HepG2 (cell line): ENCODE measurements around the gene PFKFB4. TPM values are rescaled to one million over a fixed set of nuclear protein-coding genes. Genes with fewer than 3 reads are reported as not detected.

Source experiments
- GABPB1 ChIP-seq: IDR thresholded peaks from 2 replicates; pipeline ENCODE4 v1.6.1; 2016; ENCODE audit warnings: mild to moderate bottlenecking, missing genetic modification reagents, moderate library complexity, missing compliant biosample characterization
- HDAC2 ChIP-seq: sonication (generic); formaldehyde crosslinking; IDR thresholded peaks from 2 replicates; pipeline ENCODE4 v1.4.0; 2020; ENCODE audit warnings: missing genetic modification reagents
- KDM1A ChIP-seq: IDR thresholded peaks from 2 replicates; pipeline ENCODE4 v1.6.1; 2016; ENCODE audit warnings: missing compliant biosample characterization
- KLF16 ChIP-seq, 2 experiments: sonication (generic) in 1 of 2; formaldehyde crosslinking in 1 of 2; IDR thresholded peaks; 2 replicates each; pipeline versions ENCODE4 v1.6.1 to v1.8.0; 2016 to 2023; ENCODE audit warnings: missing genetic modification reagents in 2 of 2, missing compliant biosample characterization in 1 of 2
- NONO ChIP-seq, 2 experiments: fragments of 450-650 bp in 1 of 2; sonication (generic) in 1 of 2; formaldehyde crosslinking in 1 of 2; IDR thresholded peaks in 1 of 2; conservative IDR thresholded peaks in 1 of 2; 2 replicates each; pipeline versions ENCODE4 v1.6.1 to v1.8.0; 2017 to 2022; ENCODE audit warnings: mild to moderate bottlenecking in 1 of 2, missing genetic modification reagents in 1 of 2, moderate library complexity in 1 of 2
- RXRB ChIP-seq: IDR thresholded peaks from 2 replicates; pipeline ENCODE4 v1.6.1; 2016; ENCODE audit warnings: borderline replicate concordance, missing genetic modification reagents, missing compliant biosample characterization
- ZMYM4 ChIP-seq: sonication (generic); formaldehyde crosslinking; IDR thresholded peaks from 2 replicates; pipeline ENCODE4 v1.8.1; 2023; ENCODE audit warnings: mild to moderate bottlenecking, missing genetic modification reagents
- ZNF260 ChIP-seq: sonication (generic); formaldehyde crosslinking; IDR thresholded peaks from 2 replicates; pipeline ENCODE4 v1.4.0; 2020; ENCODE audit warnings: missing genetic modification reagents, low read depth, mild to moderate bottlenecking, borderline replicate concordance
- ZNF549 ChIP-seq: sonication (generic); formaldehyde crosslinking; IDR thresholded peaks from 2 replicates; pipeline ENCODE4 v1.5.0; 2020; ENCODE audit warnings: missing genetic modification reagents
- ZNF83 ChIP-seq: sonication (generic); formaldehyde crosslinking; IDR thresholded peaks from 2 replicates; pipeline ENCODE4 v1.4.0; 2020; ENCODE audit warnings: missing genetic modification reagents, mild to moderate bottlenecking, borderline replicate concordance
- ZNF878 ChIP-seq: sonication (generic); formaldehyde crosslinking; IDR thresholded peaks from 2 replicates; pipeline ENCODE4 v1.8.1; 2023; ENCODE audit warnings: mild to moderate bottlenecking, missing genetic modification reagents, moderate library complexity
- polyA plus RNA-seq, 8 experiments: library from polyadenylated mRNA; depleted of rRNA in 3 of 8; stranded (reverse) in 7 of 8; unstranded in 1 of 8; fragments of >200 nt; fragmentation: Illumina TruSeq in 4 of 8; extraction: Trizol in 4 of 8; gene quantifications; 2 replicates each; pipeline versions ENCODE4 v1.2.1 to v1.2.3, GENCODE V29; 2011 to 2016; ENCODE audit warnings: low read depth in 4 of 8, missing spikeins in 1 of 8, mixed read lengths in 1 of 8; ENCODE audit not compliant: insufficient read depth in 1 of 8
- total RNA-seq, 5 experiments: library from RNA; depleted of rRNA; stranded (reverse); fragments of >200 nt; fragmentation: Illumina TruSeq; extraction: Trizol; gene quantifications; 2 replicates each; pipeline ENCODE4 v1.2.3, GENCODE V29; 2016; ENCODE audit warnings: low read depth in 1 of 5
- TF ChIP-seq, protein P1 (sequence below): sonication (generic); formaldehyde crosslinking; IDR thresholded peaks from 2 replicates; pipeline ENCODE4 v1.5.1; 2020; ENCODE audit warnings: missing genetic modification reagents, mild to moderate bottlenecking, borderline replicate concordance
- TF ChIP-seq, protein P2 (sequence below): sonication (generic); formaldehyde crosslinking; IDR thresholded peaks from 2 replicates; pipeline ENCODE4 v1.4.0; 2020; ENCODE audit warnings: mild to moderate bottlenecking, missing genetic modification reagents
- TF ChIP-seq, protein P3 (sequence below), 2 experiments: fragments of 450-650 bp in 1 of 2; sonication (generic) in 1 of 2; formaldehyde crosslinking; IDR thresholded peaks; 2 replicates each; pipeline versions ENCODE4 v1.5.0 to v1.8.0; 2020 to 2022; ENCODE audit warnings: mild to moderate bottlenecking in 1 of 2, missing genetic modification reagents in 1 of 2
- TF ChIP-seq, protein P4 (sequence below): sonication (generic); formaldehyde crosslinking; IDR thresholded peaks from 2 replicates; pipeline ENCODE4 v1.5.0; 2020; ENCODE audit warnings: mild to moderate bottlenecking, missing genetic modification reagents
- TF ChIP-seq, protein P5 (sequence below), 2 experiments: sonication (generic) in 1 of 2; formaldehyde crosslinking in 1 of 2; IDR thresholded peaks; 2 replicates each; pipeline versions ENCODE4 v1.5.1 to v1.6.1; 2011 to 2020; ENCODE audit warnings: borderline replicate concordance in 1 of 2, low read depth in 1 of 2, low read length in 1 of 2, mild to moderate bottlenecking in 1 of 2, missing genetic modification reagents in 1 of 2, moderate library complexity in 1 of 2
- TF ChIP-seq, protein P6 (sequence below): sonication (generic); formaldehyde crosslinking; IDR thresholded peaks from 2 replicates; pipeline ENCODE4 v1.5.0; 2020; ENCODE audit warnings: missing genetic modification reagents, mild to moderate bottlenecking, borderline replicate concordance

PFKFB4 gene
- total and polyA plus RNA-seq, 2 of the 13 experiments (the other 11 are each of a cell fraction or from before 2014, with no cell fraction given), result 7.1 to 103 TPM

DNA sequence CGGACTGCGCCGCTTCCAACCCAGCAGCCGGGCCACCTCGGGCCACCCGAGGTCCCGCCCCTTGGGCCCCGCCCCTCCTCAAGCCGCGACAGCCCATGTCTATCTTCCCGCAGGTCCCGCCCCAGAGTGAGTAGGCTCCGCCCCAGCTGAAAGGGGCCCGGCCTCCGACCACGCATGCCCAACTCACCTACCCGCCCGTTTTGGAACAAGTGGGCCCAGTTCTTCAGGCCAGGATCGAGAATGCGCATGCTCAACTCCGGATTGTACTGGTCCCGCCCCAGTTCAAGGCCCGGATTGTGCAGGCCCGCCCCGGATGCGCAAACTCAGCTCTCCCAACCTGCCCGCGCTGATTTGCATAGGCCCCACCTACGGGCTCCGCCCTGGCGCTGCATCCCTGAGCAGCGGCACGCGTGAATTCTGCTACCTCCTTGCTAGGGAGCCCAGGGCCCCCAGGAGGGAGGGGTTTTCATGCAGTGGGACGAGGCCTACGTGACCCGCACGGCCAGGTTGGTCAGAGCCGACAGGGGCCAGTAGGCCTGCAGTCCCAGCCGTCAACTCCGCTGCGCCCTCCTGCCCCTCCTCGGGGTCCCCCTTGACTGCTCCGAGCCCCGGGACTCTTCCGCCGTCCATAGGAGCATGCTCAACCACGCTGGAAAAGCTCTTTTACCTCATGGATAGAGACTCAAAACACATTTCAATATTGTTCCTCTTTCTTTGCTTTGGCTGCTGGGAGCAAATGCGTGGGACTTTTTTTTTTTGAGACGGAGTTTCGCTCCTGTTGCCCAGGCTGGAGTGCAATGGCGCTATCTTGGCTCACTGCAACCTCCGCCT lies at the start of gene PFKFB4 (continued):
- TF ChIP-seq, protein P1, sequence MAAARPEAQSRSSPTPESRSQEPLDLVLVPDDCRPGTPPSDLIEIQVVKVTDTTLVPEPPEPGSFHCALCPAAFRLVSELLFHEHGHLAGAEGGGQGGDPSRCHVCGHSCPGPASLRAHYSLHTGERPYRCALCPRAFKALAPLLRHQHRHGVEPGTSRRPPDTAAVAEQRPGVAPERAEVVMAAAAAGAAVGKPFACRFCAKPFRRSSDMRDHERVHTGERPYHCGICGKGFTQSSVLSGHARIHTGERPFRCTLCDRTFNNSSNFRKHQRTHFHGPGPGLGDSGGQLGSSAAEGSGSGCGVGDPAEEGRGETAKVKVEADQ (CRISPR knock-in tag), result no peak
- no peak for TF ChIP-seq ZNF260 (CRISPR knock-in tag)
- TF ChIP-seq, protein P2, sequence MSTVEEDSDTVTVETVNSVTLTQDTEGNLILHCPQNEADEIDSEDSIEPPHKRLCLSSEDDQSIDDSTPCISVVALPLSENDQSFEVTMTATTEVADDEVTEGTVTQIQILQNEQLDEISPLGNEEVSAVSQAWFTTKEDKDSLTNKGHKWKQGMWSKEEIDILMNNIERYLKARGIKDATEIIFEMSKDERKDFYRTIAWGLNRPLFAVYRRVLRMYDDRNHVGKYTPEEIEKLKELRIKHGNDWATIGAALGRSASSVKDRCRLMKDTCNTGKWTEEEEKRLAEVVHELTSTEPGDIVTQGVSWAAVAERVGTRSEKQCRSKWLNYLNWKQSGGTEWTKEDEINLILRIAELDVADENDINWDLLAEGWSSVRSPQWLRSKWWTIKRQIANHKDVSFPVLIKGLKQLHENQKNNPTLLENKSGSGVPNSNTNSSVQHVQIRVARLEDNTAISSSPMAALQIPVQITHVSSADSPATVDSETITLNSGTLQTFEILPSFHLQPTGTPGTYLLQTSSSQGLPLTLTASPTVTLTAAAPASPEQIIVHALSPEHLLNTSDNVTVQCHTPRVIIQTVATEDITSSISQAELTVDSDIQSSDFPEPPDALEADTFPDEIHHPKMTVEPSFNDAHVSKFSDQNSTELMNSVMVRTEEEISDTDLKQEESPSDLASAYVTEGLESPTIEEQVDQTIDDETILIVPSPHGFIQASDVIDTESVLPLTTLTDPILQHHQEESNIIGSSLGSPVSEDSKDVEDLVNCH, result no peak
- no peak for TF ChIP-seq KLF16 (CRISPR knock-in tag; IDR thresholded peaks at IDR 0.05)
- peak; percentile 74 for TF ChIP-seq GABPB1 (CRISPR knock-in tag)
- TF ChIP-seq ZNF878 (CRISPR knock-in tag), result no peak
- no peak for TF ChIP-seq KDM1A (CRISPR knock-in tag)
- no peak for TF ChIP-seq ZNF549
- TF ChIP-seq ZMYM4, result no peak
- TF ChIP-seq, protein P3, sequence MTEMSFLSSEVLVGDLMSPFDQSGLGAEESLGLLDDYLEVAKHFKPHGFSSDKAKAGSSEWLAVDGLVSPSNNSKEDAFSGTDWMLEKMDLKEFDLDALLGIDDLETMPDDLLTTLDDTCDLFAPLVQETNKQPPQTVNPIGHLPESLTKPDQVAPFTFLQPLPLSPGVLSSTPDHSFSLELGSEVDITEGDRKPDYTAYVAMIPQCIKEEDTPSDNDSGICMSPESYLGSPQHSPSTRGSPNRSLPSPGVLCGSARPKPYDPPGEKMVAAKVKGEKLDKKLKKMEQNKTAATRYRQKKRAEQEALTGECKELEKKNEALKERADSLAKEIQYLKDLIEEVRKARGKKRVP (CRISPR knock-in tag; IDR thresholded peaks at IDR 0.05), result no peak
- peak; percentile 85 for TF ChIP-seq RXRB (CRISPR knock-in tag)
- TF ChIP-seq, protein P4, sequence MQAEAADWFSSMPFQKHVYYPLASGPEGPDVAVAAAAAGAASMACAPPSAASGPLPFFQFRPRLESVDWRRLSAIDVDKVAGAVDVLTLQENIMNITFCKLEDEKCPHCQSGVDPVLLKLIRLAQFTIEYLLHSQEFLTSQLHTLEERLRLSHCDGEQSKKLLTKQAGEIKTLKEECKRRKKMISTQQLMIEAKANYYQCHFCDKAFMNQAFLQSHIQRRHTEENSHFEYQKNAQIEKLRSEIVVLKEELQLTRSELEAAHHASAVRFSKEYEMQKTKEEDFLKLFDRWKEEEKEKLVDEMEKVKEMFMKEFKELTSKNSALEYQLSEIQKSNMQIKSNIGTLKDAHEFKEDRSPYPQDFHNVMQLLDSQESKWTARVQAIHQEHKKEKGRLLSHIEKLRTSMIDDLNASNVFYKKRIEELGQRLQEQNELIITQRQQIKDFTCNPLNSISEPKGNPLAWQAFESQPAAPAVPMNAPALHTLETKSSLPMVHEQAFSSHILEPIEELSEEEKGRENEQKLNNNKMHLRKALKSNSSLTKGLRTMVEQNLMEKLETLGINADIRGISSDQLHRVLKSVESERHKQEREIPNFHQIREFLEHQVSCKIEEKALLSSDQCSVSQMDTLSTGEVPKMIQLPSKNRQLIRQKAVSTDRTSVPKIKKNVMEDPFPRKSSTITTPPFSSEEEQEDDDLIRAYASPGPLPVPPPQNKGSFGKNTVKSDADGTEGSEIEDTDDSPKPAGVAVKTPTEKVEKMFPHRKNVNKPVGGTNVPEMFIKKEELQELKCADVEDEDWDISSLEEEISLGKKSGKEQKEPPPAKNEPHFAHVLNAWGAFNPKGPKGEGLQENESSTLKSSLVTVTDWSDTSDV (CRISPR knock-in tag), result no peak; the same call in 1 of the 2 replicates
- TF ChIP-seq, protein P5, sequence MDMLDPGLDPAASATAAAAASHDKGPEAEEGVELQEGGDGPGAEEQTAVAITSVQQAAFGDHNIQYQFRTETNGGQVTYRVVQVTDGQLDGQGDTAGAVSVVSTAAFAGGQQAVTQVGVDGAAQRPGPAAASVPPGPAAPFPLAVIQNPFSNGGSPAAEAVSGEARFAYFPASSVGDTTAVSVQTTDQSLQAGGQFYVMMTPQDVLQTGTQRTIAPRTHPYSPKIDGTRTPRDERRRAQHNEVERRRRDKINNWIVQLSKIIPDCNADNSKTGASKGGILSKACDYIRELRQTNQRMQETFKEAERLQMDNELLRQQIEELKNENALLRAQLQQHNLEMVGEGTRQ (IDR thresholded peaks at IDR 0.05; ENCODE audit: low read depth, low read length), result no peak
- TF ChIP-seq, protein P5 (CRISPR knock-in tag; IDR thresholded peaks at IDR 0.05; ENCODE audit: borderline replicate concordance), result peak; percentile 63; the same call in 1 of the 2 replicates
- no peak for TF ChIP-seq ZNF83 (CRISPR knock-in tag)
- TF ChIP-seq, protein P6, sequence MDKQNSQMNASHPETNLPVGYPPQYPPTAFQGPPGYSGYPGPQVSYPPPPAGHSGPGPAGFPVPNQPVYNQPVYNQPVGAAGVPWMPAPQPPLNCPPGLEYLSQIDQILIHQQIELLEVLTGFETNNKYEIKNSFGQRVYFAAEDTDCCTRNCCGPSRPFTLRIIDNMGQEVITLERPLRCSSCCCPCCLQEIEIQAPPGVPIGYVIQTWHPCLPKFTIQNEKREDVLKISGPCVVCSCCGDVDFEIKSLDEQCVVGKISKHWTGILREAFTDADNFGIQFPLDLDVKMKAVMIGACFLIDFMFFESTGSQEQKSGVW (CRISPR knock-in tag), result no peak
- TF ChIP-seq HDAC2 (CRISPR knock-in tag), result peak; percentile 93
- no peak for TF ChIP-seq NONO (IDR thresholded peaks at IDR 0.05)
- TF ChIP-seq NONO (CRISPR knock-in tag; conservative IDR thresholded peaks at IDR 0.05), result peak; percentile 92
